Tibial nerve (tissue), 4 donors: ENCODE data around the gene NPAT.

Source experiments
- CTCF ChIP-seq, 5 experiments: fragments of 200-600 bp in 3 of 5; fragments of 450-650 bp in 2 of 5; sonication (generic) in 3 of 5; IDR thresholded peaks; one replicate each; pipeline ENCODE4 v1.5.1; 2016 to 2019; ENCODE audit warnings: antibody characterized with exemption in 5 of 5, mild to moderate bottlenecking in 3 of 5, moderate library complexity in 2 of 5
- EP300 ChIP-seq, 2 donors: sonication (generic); formaldehyde crosslinking; IDR thresholded peaks; one replicate each; pipeline ENCODE4 v1.6.1; 2017; ENCODE audit warnings: antibody characterized with exemption in 2 of 2, mild to moderate bottlenecking in 1 of 2
- POLR2A ChIP-seq, 2 donors: fragments of 450-650 bp; IDR thresholded peaks; one replicate each; pipeline ENCODE4 v1.6.1; 2017; ENCODE audit warnings: antibody characterized with exemption in 2 of 2, mild to moderate bottlenecking in 2 of 2, moderate library complexity in 2 of 2

- TF ChIP-seq POLR2A (IDR thresholded peaks at IDR 0.05): no peak
- TF ChIP-seq CTCF (IDR thresholded peaks at IDR 0.05): no peak
- no peak for TF ChIP-seq EP300 (IDR thresholded peaks at IDR 0.05)
Measured at GRCh38 chr11:108142304-108142703, 80.1 kb downstream of the NPAT start.
